Tibial nerve (tissue), 4 donors: ENCODE measurements around the gene GOLGA6L10. TPM values are rescaled to one million over a fixed set of nuclear protein-coding genes. Genes with fewer than 3 reads are reported as not detected.
"Not testable (repeated sequence)": the region's sequence is repeated elsewhere in the genome, so short reads cannot be mapped to it uniquely, and the experiment has no call there.

Experiments
- DNase-seq, 2 donors: peaks; one replicate each; pipeline ENCODE4 v3.0.0-alpha.2; 2019; ENCODE audit warnings: low spot score in 2 of 2
- H3K27ac ChIP-seq, 4 donors: fragments of 200-600 bp; sonication (generic) in 3 of 4; one replicate each; pipeline ENCODE4 v1.5.1; 2017 to 2019; ENCODE audit warnings: mild to moderate bottlenecking in 1 of 4
- H3K27me3 ChIP-seq, 2 donors: fragments of 200-600 bp; sonication (generic) in 1 of 2; one replicate each; pipeline versions ENCODE4 v1.5.1 to v1.6.0; 2017 to 2019
- H3K36me3 ChIP-seq, 3 donors: fragments of 200-600 bp; sonication (generic); one replicate each; pipeline ENCODE4 v1.5.1; 2018 to 2019
- H3K4me1 ChIP-seq, 4 donors: fragments of 200-600 bp; sonication (generic) in 3 of 4; one replicate each; pipeline ENCODE4 v1.5.1; 2017 to 2019
- H3K4me3 ChIP-seq, 4 donors: fragments of 200-600 bp; sonication (generic) in 3 of 4; one replicate each; pipeline ENCODE4 v1.5.1; 2017 to 2019; ENCODE audit warnings: mild to moderate bottlenecking in 1 of 4, moderate library complexity in 1 of 4
- H3K9me3 ChIP-seq, 4 donors: fragments of 200-600 bp; sonication (generic) in 3 of 4; one replicate each; pipeline ENCODE4 v1.5.1; 2017 to 2019
- WGBS, 2 donors: methylation state at CpG; one replicate each; pipeline ENCODE4 v1.1.5; 2018; 5-methylcytosine and 5-hydroxymethylcytosine counted together
- total RNA-seq, 4 donors: library from RNA; depleted of rRNA; stranded (reverse); fragments of >200 nt; gene quantifications; one replicate each; pipeline ENCODE4 v1.1.0, GENCODE V29; 2016

Gene GOLGA6L10
- total RNA-seq, 4 donors from 2014 or later, result 0.20 to 0.66 (median 0.36) TPM

GRCh38 chr15:82330921-82331320, 18.4 kb downstream of the GOLGA6L10 start:
- not testable (repeated sequence) for H3K27me3 ChIP-seq, H3K27ac ChIP-seq, H3K4me3 ChIP-seq, H3K4me1 ChIP-seq, DNase-seq, H3K9me3 ChIP-seq, H3K36me3 ChIP-seq
- 92% methylated on average over 4 of the region's 11 CpGs; no CpG with 5 or more reads in 1 of the 2 donors for WGBS, 2 donors

GRCh38 chr15:82329039-82329438, 20.2 kb downstream of the GOLGA6L10 start:
- DNase-seq, H3K4me3 ChIP-seq, H3K9me3 ChIP-seq, H3K4me1 ChIP-seq, H3K27me3 ChIP-seq, H3K36me3 ChIP-seq, H3K27ac ChIP-seq: not testable (repeated sequence)
- no CpG with 5 or more reads among the region's 13 CpGs for WGBS, 2 donors

- not testable (repeated sequence) for H3K27me3 ChIP-seq, H3K4me3 ChIP-seq, H3K4me1 ChIP-seq, DNase-seq, H3K9me3 ChIP-seq, H3K36me3 ChIP-seq, H3K27ac ChIP-seq
- 71 to 84% methylated on average over 2 to 5 of the region's 10 CpGs for WGBS, 2 donors
Observed at GRCh38 chr15:82327372-82327771, 21.9 kb downstream of the GOLGA6L10 start.

GRCh38 chr15:82326896-82327295, 22.4 kb downstream of the GOLGA6L10 start:
- not testable (repeated sequence) for H3K9me3 ChIP-seq, H3K27me3 ChIP-seq, H3K4me1 ChIP-seq, DNase-seq, H3K27ac ChIP-seq, H3K36me3 ChIP-seq, H3K4me3 ChIP-seq
- WGBS, 2 donors, result 84 to 88% methylated on average over 5 to 10 of the region's 23 CpGs

- H3K9me3 ChIP-seq, H3K36me3 ChIP-seq, H3K27me3 ChIP-seq, H3K4me3 ChIP-seq, H3K27ac ChIP-seq, DNase-seq, H3K4me1 ChIP-seq: not testable (repeated sequence)
- WGBS, 2 donors, result 83 to 98% methylated on average over 1 to 7 of the region's 10 CpGs
Observed at GRCh38 chr15:82325646-82326045, 23.6 kb downstream of the GOLGA6L10 start.

- not testable (repeated sequence) for H3K4me3 ChIP-seq, H3K36me3 ChIP-seq, H3K27ac ChIP-seq, H3K27me3 ChIP-seq, DNase-seq, H3K4me1 ChIP-seq, H3K9me3 ChIP-seq
- 81 to 84% methylated on average over 3 to 5 of the region's 6 CpGs for WGBS, 2 donors
Observed at GRCh38 chr15:82324831-82325230, 24.4 kb downstream of the GOLGA6L10 start.

- not testable (repeated sequence) for H3K4me1 ChIP-seq, DNase-seq, H3K36me3 ChIP-seq, H3K27me3 ChIP-seq, H3K9me3 ChIP-seq, H3K27ac ChIP-seq, H3K4me3 ChIP-seq
- no CpG with 5 or more reads among the region's 10 CpGs for WGBS, 2 donors
Observed at GRCh38 chr15:82322488-82322887, 26.8 kb downstream of the GOLGA6L10 start.

- H3K27me3 ChIP-seq, H3K9me3 ChIP-seq, H3K4me1 ChIP-seq, H3K4me3 ChIP-seq, H3K36me3 ChIP-seq, H3K27ac ChIP-seq, DNase-seq: not testable (repeated sequence)
- 40% methylated on average over 1 of the region's 6 CpGs; no CpG with 5 or more reads in 1 of the 2 donors for WGBS, 2 donors
Observed at GRCh38 chr15:82320861-82321260, 28.4 kb downstream of the GOLGA6L10 start.

GRCh38 chr15:82319522-82320278, 29.6 kb downstream of the GOLGA6L10 start:
- not testable (repeated sequence) for H3K27me3 ChIP-seq, H3K4me1 ChIP-seq, H3K27ac ChIP-seq, H3K4me3 ChIP-seq, H3K36me3 ChIP-seq, H3K9me3 ChIP-seq, DNase-seq
- 78% methylated on average over 7 to 12 of the region's 19 CpGs for WGBS, 2 donors

- not testable (repeated sequence) for H3K27ac ChIP-seq, DNase-seq, H3K4me3 ChIP-seq, H3K27me3 ChIP-seq, H3K36me3 ChIP-seq, H3K4me1 ChIP-seq, H3K9me3 ChIP-seq
- 90% methylated on average over 7 of the region's 8 CpGs; no CpG with 5 or more reads in 1 of the 2 donors for WGBS, 2 donors
Observed at GRCh38 chr15:82318281-82318680, 31.0 kb downstream of the GOLGA6L10 start.

GRCh38 chr15:82317516-82317915, 31.8 kb downstream of the GOLGA6L10 start:
- not testable (repeated sequence) for H3K4me3 ChIP-seq, H3K36me3 ChIP-seq, H3K9me3 ChIP-seq, H3K27ac ChIP-seq, H3K4me1 ChIP-seq, H3K27me3 ChIP-seq, DNase-seq
- 84 to 90% methylated on average over 6 to 7 of the region's 7 CpGs for WGBS, 2 donors
